NCI-H2107 treated with DMSO at 0.1 percent for 48 hours (cell line): ENCODE measurements around the gene KRABD2.
"Not testable (repeated sequence)": the region's sequence is repeated elsewhere in the genome, so short reads cannot be mapped to it uniquely, and the experiment has no call there.

Experiments
- DNase-seq: peaks from one replicate; lab custom pipeline; 2025; ENCODE audit not compliant: unreplicated experiment; lab: John Stamatoyannopoulos, UW

Gene KRABD2

DNA sequence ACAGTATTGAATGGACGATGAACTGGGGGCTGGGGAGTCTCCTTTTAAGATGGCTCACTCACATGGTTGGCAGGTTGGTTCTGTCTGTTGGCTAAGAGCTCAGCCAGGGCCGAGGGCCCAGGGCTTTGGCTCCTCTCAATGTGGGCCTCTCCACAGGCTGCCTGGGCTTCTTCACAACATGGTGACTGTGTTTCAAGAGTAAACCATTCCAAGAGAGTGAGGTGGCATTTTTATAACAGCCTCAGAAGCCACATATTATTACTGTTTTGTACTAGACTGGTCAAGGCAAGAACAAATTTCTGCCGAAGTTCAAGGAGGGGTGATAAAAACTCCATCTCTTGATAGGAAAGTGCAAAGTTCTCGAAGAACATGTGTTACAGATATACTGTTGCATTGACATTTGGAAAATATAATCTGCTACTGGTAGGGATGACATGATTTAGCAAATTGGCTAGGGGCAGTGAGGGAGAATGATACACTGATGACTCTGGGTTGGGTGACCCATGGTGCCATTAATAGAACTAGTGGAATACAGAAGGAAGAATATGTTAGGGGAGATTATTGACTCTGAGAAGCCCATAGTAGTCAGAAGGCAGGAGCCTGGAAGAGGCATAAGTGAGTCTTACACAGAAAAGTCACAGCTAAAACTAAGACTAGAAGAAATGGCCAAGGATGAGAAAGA is 13.7 kb downstream of the KRABD2 start:
- DNase-seq, result no peak

DNA sequence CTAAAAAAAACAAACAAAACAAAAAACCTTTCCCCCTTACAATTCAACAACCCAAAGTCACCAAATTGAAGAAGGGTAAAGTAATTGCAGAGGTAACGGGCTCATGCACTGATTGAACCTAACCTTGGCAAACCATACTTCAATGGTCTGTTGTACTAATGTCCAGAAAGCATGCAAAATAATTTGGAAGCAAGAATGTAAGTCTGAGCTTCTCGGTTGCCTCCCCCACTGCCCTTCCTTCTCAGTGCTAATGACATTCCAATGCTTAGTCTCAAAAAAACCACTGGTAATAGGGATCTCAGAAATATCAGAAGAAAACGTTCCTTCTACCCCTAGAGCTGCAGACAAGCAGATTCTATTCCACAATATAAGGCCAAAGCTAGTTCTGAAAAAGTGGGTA is 15.8 kb downstream of the KRABD2 start:
- DNase-seq, result no peak

DNA sequence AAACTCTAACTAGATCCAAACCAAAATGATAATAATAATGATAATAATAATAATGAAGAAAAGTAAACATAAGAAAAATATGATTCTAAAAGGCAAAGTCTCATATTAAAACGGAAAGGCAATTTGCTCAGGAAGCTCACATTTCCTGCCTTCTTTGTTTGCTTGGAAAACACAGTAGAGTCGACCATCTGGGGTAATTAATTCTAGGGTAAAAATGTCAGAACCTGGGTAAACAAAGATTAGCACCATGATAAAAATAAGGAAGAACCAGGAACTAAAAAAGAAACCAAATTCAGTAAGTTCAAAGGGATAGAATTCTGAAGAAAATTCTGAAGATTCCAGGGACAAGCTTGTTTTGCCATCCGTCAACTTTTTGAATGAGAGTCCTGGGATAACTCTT is 16.2 kb downstream of the KRABD2 start:
- no peak for DNase-seq

DNA sequence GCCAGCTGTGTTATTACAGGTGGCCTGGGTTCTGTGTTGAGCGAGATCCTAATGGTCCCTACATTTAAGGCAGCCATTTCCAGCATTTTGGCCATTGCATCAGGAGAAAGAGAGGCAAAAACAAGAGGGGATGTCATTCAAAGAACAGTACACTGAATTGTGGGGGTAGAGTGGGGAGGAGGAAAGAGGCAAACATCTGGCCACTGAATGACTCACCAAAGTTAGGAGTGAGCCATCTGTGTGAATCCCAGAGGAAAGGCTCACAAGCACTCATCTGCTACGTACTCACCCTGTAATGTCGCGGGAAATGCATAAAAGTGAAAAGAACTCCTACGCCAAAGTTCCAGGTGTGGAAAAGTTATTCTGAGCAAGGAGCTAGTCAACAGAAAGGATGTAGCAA is 16.7 kb downstream of the KRABD2 start:
- DNase-seq, result no peak

DNA sequence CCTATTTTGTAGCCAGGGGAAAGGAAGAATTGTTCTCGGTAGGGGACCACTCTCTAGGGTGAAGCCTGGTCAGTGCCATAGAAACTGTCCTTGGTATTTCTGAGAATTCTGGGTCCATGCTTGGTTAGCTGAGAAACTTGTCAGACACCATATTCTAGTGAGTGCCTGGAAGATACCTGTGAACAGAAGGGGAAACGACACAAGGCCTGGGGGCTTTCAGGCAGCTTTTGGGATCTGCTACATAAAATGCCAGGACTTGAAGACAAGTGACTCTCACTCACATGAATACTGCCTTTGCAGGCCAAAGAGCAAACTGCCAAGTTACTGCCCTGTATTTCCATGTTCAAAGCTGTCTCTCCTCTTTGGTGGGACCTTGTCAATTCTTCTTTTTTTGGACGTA is 18.6 kb downstream of the KRABD2 start:
- no peak for DNase-seq

DNA sequence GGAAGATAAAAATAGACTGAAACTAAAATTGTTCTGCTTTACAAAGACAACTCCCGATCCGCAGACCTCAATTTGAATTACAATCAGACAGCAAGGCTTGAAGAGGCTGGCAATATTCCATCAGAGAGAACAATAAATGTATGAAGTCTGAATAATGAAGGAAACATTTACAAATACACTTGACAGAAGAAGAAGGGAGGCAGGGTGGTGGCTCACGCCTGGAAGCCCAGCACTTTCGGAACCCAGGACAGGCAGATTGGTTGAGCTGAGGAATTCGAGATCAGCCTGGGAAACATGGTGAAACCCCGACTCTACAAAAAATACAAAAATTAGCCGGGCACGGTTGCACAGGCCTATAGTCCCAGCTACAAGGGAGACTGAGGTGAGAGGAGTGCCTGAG is 22.3 kb downstream of the KRABD2 start:
- DNase-seq, result no peak

DNA sequence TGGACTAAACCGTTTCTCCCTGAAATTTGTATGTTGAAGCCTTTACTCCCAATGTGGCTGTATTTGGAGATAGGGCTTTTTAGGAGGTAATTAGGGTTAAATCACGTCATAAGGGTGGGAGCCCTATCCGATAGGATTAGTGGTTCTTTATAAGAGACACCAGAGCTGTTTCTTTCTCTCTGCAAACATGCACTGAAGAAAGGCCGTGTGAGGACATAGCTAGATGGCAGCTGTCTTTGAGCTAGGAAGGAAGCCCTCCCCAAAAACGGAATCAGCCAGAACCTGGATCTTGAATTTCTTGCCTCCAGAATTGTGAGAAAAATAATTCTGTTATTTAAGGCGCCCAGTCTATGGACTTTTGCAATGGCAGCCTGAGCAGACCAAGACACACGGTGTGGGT is 22.8 kb downstream of the KRABD2 start:
- no peak for DNase-seq

DNA sequence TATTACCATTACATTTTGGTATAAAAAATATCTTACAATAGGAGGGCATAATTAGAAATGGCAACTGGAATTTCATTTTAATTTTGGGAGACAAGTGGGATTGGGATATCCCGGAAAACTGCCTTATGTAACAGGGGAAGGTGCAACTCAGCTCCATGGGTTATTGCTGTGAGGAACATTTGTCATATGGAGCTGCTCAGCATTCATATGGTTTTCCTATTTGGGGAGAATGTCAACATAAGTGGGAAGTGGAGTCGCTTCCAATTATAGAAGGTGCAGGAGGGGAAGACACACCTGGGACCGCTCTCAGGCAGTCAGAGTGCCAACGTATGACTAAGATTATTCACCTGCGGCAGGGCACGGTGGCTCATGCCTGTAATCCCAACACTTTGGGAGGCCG is 26.2 kb downstream of the KRABD2 start:
- no peak for DNase-seq

DNA sequence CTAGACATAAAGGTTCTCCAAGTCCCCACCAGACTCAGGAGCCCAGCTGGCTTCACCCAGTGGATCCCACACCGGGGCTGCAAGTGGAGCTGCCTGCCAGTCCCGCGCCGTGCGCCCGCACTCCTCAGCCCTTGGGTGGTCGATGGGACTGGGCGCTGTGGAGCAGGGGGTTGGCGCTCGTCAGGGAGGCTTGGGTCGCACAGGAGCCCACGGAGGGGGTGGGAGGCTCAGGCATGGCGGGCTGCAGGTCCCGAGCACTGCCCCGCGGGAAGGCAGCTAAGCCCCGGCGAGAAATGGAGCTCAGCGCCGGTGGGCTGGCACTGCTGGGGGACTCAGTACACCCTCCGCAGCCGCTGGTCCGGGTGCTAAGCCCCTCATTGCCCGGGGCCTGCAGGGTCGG is 29.5 kb downstream of the KRABD2 start:
- DNase-seq, result not testable (repeated sequence)

DNA sequence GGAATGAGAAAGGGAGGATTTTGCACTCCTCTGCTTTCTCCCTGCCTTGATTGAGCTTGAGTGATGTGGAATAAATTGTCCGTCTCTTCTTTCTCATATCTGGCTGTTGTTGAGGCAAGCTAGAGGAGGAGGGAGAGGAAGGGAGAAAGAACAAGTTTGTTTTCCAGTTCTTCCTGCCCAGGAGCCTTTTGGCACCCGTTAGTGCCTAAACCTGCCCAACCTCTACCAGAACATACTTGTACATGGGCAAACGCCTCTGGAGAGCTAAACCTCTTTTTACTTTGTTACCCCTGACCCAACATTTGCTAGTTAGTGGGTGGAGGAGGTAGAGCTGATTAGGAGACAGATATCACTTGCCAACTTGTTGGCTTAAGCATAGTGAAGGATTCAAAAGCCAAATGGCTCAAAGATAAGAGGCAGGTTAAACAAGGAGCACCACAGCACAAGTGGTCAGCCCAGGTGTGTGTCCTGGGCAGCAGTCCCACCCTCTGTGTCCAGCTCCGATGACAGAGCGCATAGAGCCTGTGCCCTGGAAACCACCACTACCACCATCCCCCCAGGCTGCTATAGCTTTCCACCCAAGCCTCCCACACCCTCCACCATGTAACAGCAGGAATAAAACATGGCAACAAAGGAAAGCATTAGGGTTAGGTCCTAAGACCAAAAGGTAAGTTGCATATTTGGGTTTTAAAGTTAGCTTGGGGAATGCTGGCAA is 30.4 kb downstream of the KRABD2 start:
- DNase-seq, result no peak

DNA sequence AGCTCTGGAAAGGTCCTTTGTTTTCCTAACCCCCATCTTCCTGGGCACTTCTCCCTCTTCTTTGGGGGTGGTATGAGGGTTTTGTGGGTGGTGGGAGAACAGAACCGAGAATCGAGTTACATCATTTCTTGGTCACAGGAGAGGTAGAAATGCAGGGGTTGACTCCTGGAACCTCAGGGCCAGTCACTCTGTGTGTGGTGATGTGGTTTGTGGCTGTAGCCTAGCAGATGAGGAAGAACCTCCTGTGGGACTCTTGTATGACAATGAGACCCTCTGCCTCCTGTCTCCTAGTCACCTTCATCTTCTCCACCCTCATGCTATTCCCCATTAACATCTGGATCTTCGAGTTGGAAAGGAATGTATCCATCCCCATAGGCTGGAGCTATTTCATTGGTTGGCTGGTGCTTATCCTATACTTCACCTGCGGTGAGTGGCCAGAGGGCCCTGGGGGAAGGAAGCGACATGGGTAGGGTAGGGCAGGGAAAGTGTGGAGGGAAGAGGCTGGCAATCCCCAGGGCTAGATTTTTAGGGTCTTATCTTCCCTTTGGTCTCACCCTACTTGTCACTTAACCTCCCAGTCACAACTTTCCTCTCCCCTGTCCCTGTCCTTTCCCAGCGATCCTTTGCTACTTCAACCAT is 31.3 kb downstream of the KRABD2 start:
- no peak for DNase-seq

DNA sequence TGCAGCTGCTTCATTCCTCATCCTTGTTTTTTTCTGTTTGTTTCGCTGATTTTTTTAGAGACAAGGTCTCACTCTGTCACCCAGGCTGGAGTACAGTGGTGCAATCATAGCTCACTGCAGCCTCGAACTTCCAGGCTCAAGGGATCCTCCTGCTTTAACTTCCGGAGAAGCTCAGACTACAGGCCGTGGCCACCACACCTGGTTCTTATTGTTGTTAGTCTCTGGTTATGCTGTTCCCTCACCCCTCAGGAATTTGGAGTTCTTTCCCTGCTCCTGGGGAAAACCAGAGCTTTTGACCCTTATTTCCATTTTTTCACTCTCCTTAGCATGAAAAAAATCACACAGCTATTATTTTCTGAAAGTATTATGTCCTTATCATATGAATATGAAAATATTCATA is 35.0 kb downstream of the KRABD2 start:
- DNase-seq, result no peak

DNA sequence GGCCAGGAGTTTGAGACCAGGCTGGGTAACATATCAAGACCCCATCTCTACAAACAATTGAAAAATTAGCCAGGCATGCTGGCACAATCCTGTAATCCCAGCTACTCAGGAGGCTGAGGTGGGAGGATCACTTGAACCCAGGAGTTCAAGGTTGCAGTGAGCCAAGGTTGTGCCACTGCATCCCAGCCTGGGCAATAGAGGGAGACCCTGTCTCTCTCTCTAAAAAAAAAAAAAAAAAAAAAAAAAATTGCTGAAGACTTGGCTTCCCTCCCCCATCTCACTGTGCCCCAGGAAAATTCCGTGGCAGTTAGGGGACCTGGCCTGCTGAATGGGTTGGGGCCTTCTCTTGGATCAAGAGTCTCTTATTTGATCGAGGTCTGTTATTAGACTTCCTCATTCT is 37.0 kb downstream of the KRABD2 start, which contains the start of gene ODF4:
TSS of gene ODF4 (plus strand) at position 301 of the 400 bp plus-strand sequence. CDS start 212 bp downstream, outside the sequence.
- DNase-seq, result no peak

DNA sequence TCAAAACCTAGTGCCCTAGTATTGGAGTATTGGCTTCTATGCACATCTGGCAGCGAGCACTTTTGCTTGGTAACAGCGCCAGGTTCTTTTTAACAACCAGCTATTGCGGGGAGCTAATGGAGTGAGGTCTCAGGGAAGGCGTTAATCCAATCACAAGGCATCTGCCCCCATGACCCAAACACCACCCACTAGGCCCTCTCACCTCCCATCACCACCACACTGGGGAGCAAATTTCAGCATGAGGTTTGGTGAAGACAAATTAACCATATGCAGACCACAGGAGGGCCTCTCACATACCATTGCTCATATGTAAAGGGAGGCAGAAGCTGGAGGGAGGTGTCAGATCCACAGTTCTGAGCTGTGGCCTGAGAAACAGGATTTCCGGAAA is 37.8 kb downstream of the KRABD2 start:
- no peak for DNase-seq

DNA sequence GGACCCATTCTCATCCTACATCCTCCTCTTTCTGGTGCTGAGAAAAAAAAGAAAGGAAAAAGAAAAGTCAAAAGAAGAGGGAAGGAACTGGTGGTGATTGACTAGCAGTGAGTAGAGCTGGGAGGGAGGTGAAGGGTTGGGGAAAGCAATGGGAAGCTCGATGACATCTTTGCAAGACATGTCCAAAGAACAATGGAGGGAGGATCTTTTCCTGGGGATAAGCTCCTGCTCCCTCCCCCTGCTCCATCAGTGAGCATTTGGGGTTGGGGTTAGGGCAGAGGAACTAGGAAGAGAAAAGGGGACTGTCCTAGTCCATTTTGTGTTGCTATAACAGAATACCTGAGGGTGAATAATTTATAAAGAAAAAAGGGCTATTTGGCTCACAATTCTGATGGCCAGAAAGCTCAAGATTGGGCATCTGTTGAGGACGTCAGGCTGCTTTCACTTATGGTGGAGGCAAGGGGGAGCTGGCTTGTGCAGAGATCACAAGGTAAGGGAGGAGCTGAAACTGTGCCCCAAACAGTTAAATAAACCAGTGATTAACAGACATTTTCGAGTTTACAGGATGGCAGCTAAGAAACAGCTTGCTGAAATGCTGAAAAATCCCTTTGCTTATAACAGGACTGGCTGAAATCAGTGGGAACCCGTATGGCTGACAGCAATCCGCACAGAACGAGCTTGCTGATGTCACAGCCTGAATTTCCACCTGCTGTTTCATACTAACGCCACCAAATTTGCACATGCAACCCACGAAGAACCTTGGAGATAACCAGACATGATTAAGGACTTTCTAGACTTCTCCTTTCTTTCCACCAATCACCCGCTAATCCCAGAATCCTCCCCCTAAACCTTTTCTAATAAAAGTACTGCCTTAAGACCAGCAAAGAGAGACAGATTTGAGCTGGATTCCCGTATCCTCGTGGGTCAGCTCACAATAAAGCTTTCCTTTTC is 38.4 kb downstream of the KRABD2 start:
- no peak for DNase-seq

DNA sequence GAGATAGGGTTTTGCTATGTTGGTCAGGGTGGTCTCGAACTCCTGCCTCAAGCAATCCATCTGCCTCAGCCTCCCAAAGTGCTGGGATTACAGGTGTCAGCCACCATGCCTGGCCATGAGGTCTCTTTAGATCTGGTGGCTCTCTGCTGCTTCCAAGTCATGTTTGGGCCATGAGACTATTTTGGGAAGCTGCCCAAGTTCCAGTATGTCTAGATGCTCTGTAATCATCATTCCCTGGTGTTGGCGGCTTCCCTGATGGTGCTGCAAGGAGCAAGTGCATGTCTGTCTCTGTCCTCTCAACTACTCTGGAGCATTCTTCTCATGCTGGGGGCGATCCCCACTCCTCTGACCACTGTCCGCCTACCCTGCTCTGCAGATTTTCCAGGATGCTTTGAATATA is 43.2 kb downstream of the KRABD2 start:
- DNase-seq, result no peak

DNA sequence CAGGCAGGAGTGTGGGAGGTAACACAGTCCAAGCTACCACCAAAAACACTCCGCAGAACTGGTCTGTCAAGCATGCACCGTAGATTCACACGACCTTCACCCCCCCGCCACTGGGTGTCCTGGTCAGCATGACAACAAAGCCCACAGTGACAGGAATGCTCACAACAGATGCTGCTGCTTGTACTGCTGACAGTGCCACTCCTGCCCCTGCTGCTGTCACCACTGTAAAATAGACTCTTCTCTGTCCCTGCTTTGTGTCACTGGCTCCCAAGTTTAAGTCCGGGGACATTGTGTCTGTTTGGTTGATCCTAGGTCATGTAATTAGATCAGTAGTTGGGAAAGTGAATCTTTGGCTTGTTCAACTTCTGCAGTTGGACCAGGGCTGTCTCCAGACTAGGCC is 43.8 kb downstream of the KRABD2 start:
- no peak for DNase-seq

DNA sequence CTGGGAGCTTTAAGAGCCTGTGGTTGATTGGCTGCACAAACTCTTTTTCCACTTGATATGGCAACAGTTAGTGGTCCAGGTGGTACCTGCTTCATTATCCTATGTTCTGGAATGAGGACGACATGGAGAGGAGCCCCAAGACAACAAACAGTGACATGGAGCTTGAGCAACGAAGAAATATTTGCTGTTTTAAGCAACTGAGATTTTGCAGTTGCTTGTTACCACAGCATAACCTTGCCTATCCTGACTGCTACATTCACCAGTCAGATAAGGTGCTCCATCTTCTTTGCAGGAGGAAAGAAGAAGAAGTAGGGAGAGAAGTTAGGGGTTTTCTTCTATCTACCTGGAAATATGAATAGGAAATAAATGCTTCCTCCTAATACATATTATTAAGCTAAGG is 44.4 kb downstream of the KRABD2 start:
- DNase-seq, result no peak

DNA sequence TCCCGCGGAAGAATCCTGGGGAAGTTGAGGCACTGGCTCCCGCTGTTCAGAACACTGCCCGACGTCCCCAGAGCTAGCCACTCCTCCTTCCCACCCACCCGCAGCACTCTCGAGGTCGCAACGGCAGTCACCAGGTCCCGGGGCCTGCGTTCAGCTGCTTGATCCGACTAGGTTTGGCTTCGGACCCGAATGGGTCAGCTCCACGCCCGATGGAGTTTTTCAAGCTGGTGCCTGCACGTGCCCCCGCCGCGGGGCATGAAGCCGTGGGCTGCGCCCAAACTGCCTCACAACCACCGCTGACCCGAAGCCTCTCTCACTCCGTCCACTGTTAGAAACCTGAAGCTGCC is 49.2 kb downstream of the KRABD2 start:
- DNase-seq, result no peak
